Neuronal stem cell (in vitro differentiated cells): ENCODE data around the gene CARMIL1.

ENCODE experiments used
- DNase-seq: peaks from one replicate; pipeline ENCODE4 v3.0.0-alpha.2; 2013; ENCODE audit warnings: low spot score
- H2AFZ ChIP-seq: one replicate; pipeline ENCODE4 v1.6.1; 2013; ENCODE audit warnings: mild to moderate bottlenecking, low read length, inconsistent platforms
- H2AK5ac ChIP-seq: 2 replicates; pipeline ENCODE4 v1.6.1; 2013; ENCODE audit warnings: low read depth, mild to moderate bottlenecking, inconsistent platforms, low read length, moderate library complexity, mixed read lengths
- H2BK120ac ChIP-seq: 2 replicates; pipeline ENCODE4 v1.6.1; 2013; ENCODE audit warnings: low read depth, mild to moderate bottlenecking, inconsistent platforms, low read length, moderate library complexity, mixed read lengths
- H2BK12ac ChIP-seq: one replicate; pipeline ENCODE4 v1.6.1; 2013; ENCODE audit warnings: low read length, inconsistent platforms
- H2BK15ac ChIP-seq: 2 replicates; pipeline ENCODE4 v1.6.1; 2013; ENCODE audit warnings: mild to moderate bottlenecking, low read length, inconsistent platforms, mixed read lengths
- H2BK5ac ChIP-seq: one replicate; pipeline ENCODE4 v1.6.1; 2013; ENCODE audit warnings: inconsistent platforms, mild to moderate bottlenecking, low read length, moderate library complexity
- H3K14ac ChIP-seq: one replicate; pipeline ENCODE4 v1.6.1; 2013; ENCODE audit warnings: low read length, inconsistent platforms
- H3K18ac ChIP-seq: 2 replicates; pipeline ENCODE4 v1.6.1; 2013; ENCODE audit warnings: low read length, inconsistent platforms
- H3K23ac ChIP-seq: 2 replicates; pipeline ENCODE4 v1.6.1; 2013; ENCODE audit warnings: low read depth, mild to moderate bottlenecking, mixed read lengths, low read length, inconsistent platforms; ENCODE audit not compliant: poor library complexity
- H3K27ac ChIP-seq: replicated peaks from 3 replicates; pipeline ENCODE4 v1.5.1; 2013; ENCODE audit warnings: low read length, inconsistent platforms
- H3K27me3 ChIP-seq, 3 experiments: 2 replicates each; pipeline ENCODE4 v1.6.1; 2013; ENCODE audit warnings: low read length in 3 of 3, mild to moderate bottlenecking in 2 of 3, inconsistent platforms in 1 of 3, low read depth in 1 of 3, mixed read lengths in 1 of 3, moderate library complexity in 1 of 3; ENCODE audit not compliant: control insufficient read depth in 3 of 3, insufficient read depth in 3 of 3
- H3K36me3 ChIP-seq, 2 donors: replicated peaks in 1 of 2; 2 replicates each; pipeline ENCODE4 v1.6.1; 2013; ENCODE audit warnings: low read length in 2 of 2; ENCODE audit not compliant: control insufficient read depth in 2 of 2, insufficient read depth in 2 of 2
- H3K4ac ChIP-seq: 2 replicates; pipeline ENCODE4 v1.6.1; 2013; ENCODE audit warnings: inconsistent platforms, mild to moderate bottlenecking, low read length, moderate library complexity
- H3K4me1 ChIP-seq, 2 donors: 1 replicate in 1 of 2; 2 replicates in 1 of 2; pipeline ENCODE4 v1.6.1; 2013; ENCODE audit warnings: low read length in 2 of 2, low read depth in 1 of 2; ENCODE audit not compliant: control insufficient read depth in 2 of 2, insufficient read depth in 1 of 2
- H3K4me2 ChIP-seq: one replicate; pipeline ENCODE4 v1.6.1; 2013; ENCODE audit warnings: mild to moderate bottlenecking, low read length, inconsistent platforms; ENCODE audit not compliant: insufficient read depth, poor library complexity, severe bottlenecking
- H3K4me3 ChIP-seq, 2 donors: 2 replicates each; pipeline ENCODE4 v1.5.1; 2013; ENCODE audit warnings: low read length in 2 of 2, mild to moderate bottlenecking in 2 of 2, inconsistent platforms in 1 of 2, moderate library complexity in 1 of 2
- H3K79me1 ChIP-seq: one replicate; pipeline ENCODE4 v1.6.1; 2013; ENCODE audit warnings: low read depth, mild to moderate bottlenecking, inconsistent platforms, low read length, moderate library complexity
- H3K9ac ChIP-seq: one replicate; pipeline ENCODE4 v1.6.1; 2013; ENCODE audit warnings: mild to moderate bottlenecking, low read depth, low read length, inconsistent platforms; ENCODE audit not compliant: poor library complexity
- H3K9me3 ChIP-seq, 2 donors: replicated peaks in 1 of 2; 2 replicates each; pipeline versions ENCODE3 to v1.6.1; 2013; ENCODE audit warnings: low read length in 2 of 2, mild to moderate bottlenecking in 2 of 2, inconsistent platforms in 1 of 2, low read depth in 1 of 2, mixed read lengths in 1 of 2, moderate library complexity in 1 of 2; ENCODE audit not compliant: control insufficient read depth in 2 of 2, insufficient read depth in 1 of 2
- H4K8ac ChIP-seq: one replicate; pipeline ENCODE4 v1.6.1; 2013; ENCODE audit warnings: low read depth, mild to moderate bottlenecking, inconsistent platforms, low read length, moderate library complexity
- H4K91ac ChIP-seq: one replicate; pipeline ENCODE4 v1.6.1; 2013; ENCODE audit warnings: low read length, low read depth, mild to moderate bottlenecking, inconsistent platforms; ENCODE audit not compliant: poor library complexity
- WGBS, 2 donors: extraction: QIAGEN DNeasy Blood & Tissue Kit; methylation state at CpG; one replicate each; pipeline ENCODE4 v1.1.7; 2013; ENCODE audit warnings: missing lambda C conversion rate in 2 of 2, mixed read lengths in 1 of 2; ENCODE audit not compliant: insufficient read length in 2 of 2, insufficient replicate concordance in 1 of 2; ENCODE audit errors: extremely low coverage in 2 of 2; 5-methylcytosine and 5-hydroxymethylcytosine counted together

Gene CARMIL1

DNA sequence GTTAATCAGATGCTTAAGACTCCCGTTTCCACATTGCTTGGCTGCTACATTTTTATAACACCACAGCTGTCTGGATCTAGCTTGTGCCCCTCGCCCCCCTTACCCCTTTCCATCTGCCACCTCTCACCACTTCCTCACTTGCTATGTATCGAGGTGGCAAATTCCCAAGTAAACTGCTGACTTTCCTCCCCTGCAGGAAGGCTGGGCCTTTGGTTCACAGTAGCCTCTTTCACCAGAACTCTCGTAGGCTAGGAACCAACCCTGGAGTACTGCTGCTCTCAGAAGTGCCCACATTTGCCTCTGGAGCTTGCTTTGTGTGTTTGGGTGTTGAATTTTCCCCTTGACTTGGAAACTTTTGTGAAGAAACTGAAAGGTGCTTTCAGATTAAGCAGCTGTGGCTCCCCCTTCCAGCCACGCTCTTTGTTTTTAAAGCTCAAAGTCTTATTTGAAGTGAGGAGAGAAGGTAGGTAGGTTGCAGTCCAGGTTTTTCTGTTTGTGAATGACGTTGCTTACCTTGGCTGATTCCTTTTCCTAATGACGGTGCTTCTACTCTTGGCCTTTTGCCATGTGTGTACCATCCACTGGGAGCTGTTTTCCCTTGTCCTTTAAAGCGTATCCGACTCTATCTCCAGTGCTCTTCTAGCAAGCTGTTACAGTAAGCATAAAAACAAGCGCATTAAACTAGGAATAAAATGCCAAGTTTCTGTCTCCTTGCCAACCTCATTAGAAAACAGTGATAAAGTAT lies 90.4 kb downstream of the CARMIL1 start:
- no peak overlapping the region for H3K4me2 ChIP-seq
- no peaks in the 10 kb centered on the region for H3K9me3 ChIP-seq
- H3K9ac ChIP-seq, result no peak overlapping the region
- H4K91ac ChIP-seq, result no peak overlapping the region
- H3K79me1 ChIP-seq, result no peaks in the 10 kb centered on the region
- peaks cover 0 to 8% of the 10 kb centered on the region in 2 donors for H3K4me1 ChIP-seq
- no peak overlapping the region for H2BK5ac ChIP-seq
- no peak overlapping the region for H2BK12ac ChIP-seq
- peak overlapping the region; percentile 52 for H3K18ac ChIP-seq
- H3K4me3 ChIP-seq, result no peak overlapping the region
- no peak overlapping the region for H3K23ac ChIP-seq
- no peak overlapping the region for H2BK120ac ChIP-seq
- no peak overlapping the region for H3K27ac ChIP-seq
- H3K36me3 ChIP-seq, result no peaks in the 10 kb centered on the region
- H2AFZ ChIP-seq, result no peak overlapping the region
- no peaks in the 10 kb centered on the region for H3K27me3 ChIP-seq
- no peak for DNase-seq
- no peak overlapping the region for H3K14ac ChIP-seq
- H4K8ac ChIP-seq, result no peak overlapping the region
- H2AK5ac ChIP-seq, result no peak overlapping the region
- H3K4ac ChIP-seq, result no peak overlapping the region
- no peak overlapping the region for H2BK15ac ChIP-seq
- WGBS, 2 donors, result no CpG with 5 or more reads among the region's 10 CpGs

DNA sequence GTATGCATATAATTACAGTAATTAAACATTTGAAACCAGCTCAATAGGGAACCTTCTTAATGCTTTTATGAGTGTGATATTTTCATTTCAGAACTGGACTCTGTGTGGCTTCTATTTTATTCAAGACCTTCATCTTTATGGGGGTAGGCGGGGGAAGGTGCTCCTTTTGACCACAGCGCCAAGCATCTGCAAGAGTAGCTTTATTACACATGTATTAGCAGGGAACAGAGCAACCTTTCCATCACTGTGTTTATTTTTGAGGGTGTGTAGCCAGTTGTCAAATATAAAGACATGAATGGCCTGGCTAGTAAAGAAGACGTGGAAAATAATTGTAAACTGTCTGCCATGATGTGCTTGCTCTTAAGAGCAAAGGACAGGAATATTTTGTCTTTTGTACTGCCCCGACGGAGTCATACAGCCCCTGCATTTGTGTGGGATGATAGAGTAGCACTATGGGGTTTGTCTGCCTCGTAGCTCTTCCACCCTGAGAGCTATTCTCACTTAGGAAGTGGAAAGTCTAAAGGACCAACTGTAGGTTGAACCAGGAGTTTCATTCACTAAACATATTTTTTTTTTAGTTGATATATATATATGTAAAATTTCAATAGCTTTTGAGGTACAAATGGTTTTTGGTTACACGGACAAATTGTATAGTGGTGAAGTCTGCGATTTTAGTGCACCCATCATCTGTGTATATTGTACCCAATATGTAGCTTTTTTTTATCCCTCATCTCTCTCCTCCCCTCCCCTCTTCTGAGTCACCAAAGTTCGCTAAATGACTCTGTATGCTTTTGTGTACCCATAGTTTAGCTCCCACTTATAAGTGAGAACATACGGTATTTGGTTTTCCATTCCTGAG lies 91.2 kb downstream of the CARMIL1 start:
- H3K4me3 ChIP-seq, result no peak overlapping the region
- no peak overlapping the region for H2BK15ac ChIP-seq
- no peaks in the 10 kb centered on the region for H3K36me3 ChIP-seq
- no peak overlapping the region for H3K14ac ChIP-seq
- H3K27ac ChIP-seq, result no peak overlapping the region
- H3K27me3 ChIP-seq, result no peaks in the 10 kb centered on the region
- H4K91ac ChIP-seq, result no peak overlapping the region
- WGBS, 2 donors, result no CpG with 5 or more reads among the region's 10 CpGs
- H2AFZ ChIP-seq, result no peak overlapping the region
- H3K9ac ChIP-seq, result no peak overlapping the region
- no peak overlapping the region for H2AK5ac ChIP-seq
- no peak overlapping the region for H2BK12ac ChIP-seq
- H3K18ac ChIP-seq, result no peak overlapping the region
- H3K9me3 ChIP-seq, result no peaks in the 10 kb centered on the region
- H4K8ac ChIP-seq, result no peak overlapping the region
- no peak overlapping the region for H3K4me2 ChIP-seq
- no peak for DNase-seq
- no peak overlapping the region for H3K23ac ChIP-seq
- no peak overlapping the region for H2BK5ac ChIP-seq
- H3K4me1 ChIP-seq, result peaks cover 0 to 8% of the 10 kb centered on the region in 2 donors
- H2BK120ac ChIP-seq, result no peak overlapping the region
- H3K79me1 ChIP-seq, result no peaks in the 10 kb centered on the region
- no peak overlapping the region for H3K4ac ChIP-seq

GRCh38 chr6:25371037-25371347 lies 91.8 kb downstream of the CARMIL1 start:
- Histone ChIP-seq H4K8ac (no peak overlapping the region), H2AK5ac (no peak overlapping the region), H3K27me3 (no peaks in the 10 kb centered on the region), H2AFZ (no peak overlapping the region), H3K4ac (no peak overlapping the region), H3K9me3 (no peaks in the 10 kb centered on the region), H3K14ac (no peak overlapping the region), H3K27ac (no peak overlapping the region), H3K23ac (no peak overlapping the region), H2BK15ac (no peak overlapping the region), H3K9ac (no peak overlapping the region), H3K18ac (no peak overlapping the region), H2BK12ac (no peak overlapping the region), H3K36me3 (no peaks in the 10 kb centered on the region), H4K91ac (no peak overlapping the region), H3K79me1 (no peaks in the 10 kb centered on the region), H2BK5ac (no peak overlapping the region), H2BK120ac (no peak overlapping the region), H3K4me3 (no peak overlapping the region), H3K4me1 (peaks cover 0 to 8% of the 10 kb centered on the region in 2 donors), H3K4me2 (no peak overlapping the region)
- no CpG with 5 or more reads among the region's 2 CpGs for WGBS, 2 donors
- no peak for DNase-seq

- H3K23ac ChIP-seq, result no peak overlapping the region
- no peaks in the 10 kb centered on the region for H3K9me3 ChIP-seq
- H2BK5ac ChIP-seq, result no peak overlapping the region
- H3K14ac ChIP-seq, result no peak overlapping the region
- no peak overlapping the region for H3K4ac ChIP-seq
- H3K18ac ChIP-seq, result no peak overlapping the region
- H3K9ac ChIP-seq, result no peak overlapping the region
- no CpG with 5 or more reads among the region's 1 CpG for WGBS, 2 donors
- no peak overlapping the region for H3K27ac ChIP-seq
- no peak overlapping the region for H2AFZ ChIP-seq
- no peak overlapping the region for H4K8ac ChIP-seq
- H3K79me1 ChIP-seq, result no peaks in the 10 kb centered on the region
- H3K27me3 ChIP-seq, result no peaks in the 10 kb centered on the region
- no peak overlapping the region for H2BK120ac ChIP-seq
- no peak overlapping the region for H3K4me3 ChIP-seq
- H4K91ac ChIP-seq, result no peak overlapping the region
- DNase-seq, result no peak
- no peaks in the 10 kb centered on the region for H3K36me3 ChIP-seq
- no peak overlapping the region for H2AK5ac ChIP-seq
- H2BK12ac ChIP-seq, result no peak overlapping the region
- H3K4me2 ChIP-seq, result no peak overlapping the region
- no peaks in the 10 kb centered on the region for H3K4me1 ChIP-seq
- H2BK15ac ChIP-seq, result no peak overlapping the region
Observed at GRCh38 chr6:25375125-25375524, 96.0 kb downstream of the CARMIL1 start.
